GM12878 (cell line): ENCODE results near the gene KIDINS220. TPM values are rescaled to one million over a fixed set of nuclear protein-coding genes. Genes with fewer than 3 reads are reported as not detected.
A peak's percentile ranks its signal among the peaks of the same experiment; 100 is the strongest.

Experiments used
- E2F8 ChIP-seq: fragments of 450-650 bp; IDR thresholded peaks from 2 replicates; pipeline ENCODE4 v1.6.1; 2018; ENCODE audit warnings: mild to moderate bottlenecking, low read depth, moderate library complexity; ENCODE audit not compliant: partially characterized antibody
- NKRF ChIP-seq: fragments of 450-650 bp; conservative IDR thresholded peaks from 2 replicates; pipeline ENCODE4 v1.6.1; 2017; ENCODE audit warnings: mild to moderate bottlenecking, moderate library complexity
- PKNOX1 ChIP-seq: fragments of 450-650 bp; IDR thresholded peaks from 2 replicates; pipeline ENCODE4 v1.6.1; 2016; ENCODE audit warnings: mild to moderate bottlenecking
- SIX5 ChIP-seq: IDR thresholded peaks from 2 replicates; pipeline ENCODE4 v1.6.1; 2011; ENCODE audit warnings: mild to moderate bottlenecking, low read depth, low read length, moderate library complexity; ENCODE audit not compliant: severe bottlenecking
- SMAD5 ChIP-seq: IDR thresholded peaks from 2 replicates; pipeline ENCODE4 v1.6.1; 2016; ENCODE audit warnings: antibody characterized with exemption, low read depth
- polyA plus RNA-seq, 11 experiments: library from polyadenylated mRNA; depleted of rRNA in 4 of 11; unstranded in 6 of 11; stranded (reverse) in 5 of 11; fragments of >200 nt; fragmentation: Nextera tagmentation in 4 of 11; fragmentation: Illumina TruSeq in 1 of 11; extraction: Ambion mirVana in 4 of 11; extraction: Trizol in 1 of 11; gene quantifications; 1 replicate in 1 of 11; 2 replicates in 10 of 11; pipeline versions ENCODE4 v1.2.1 to v1.2.3, GENCODE V29; 2011 to 2016; ENCODE audit warnings: inconsistent platforms in 2 of 11, missing spikeins in 2 of 11, low read depth in 1 of 11
- total RNA-seq, 4 experiments: library from RNA; depleted of rRNA in 3 of 4; stranded (reverse); fragments of >200 nt in 3 of 4; fragmentation: Illumina TruSeq in 1 of 4; extraction: Trizol in 1 of 4; gene quantifications; 2 replicates each; pipeline versions ENCODE4 v1.2.1 to v1.2.3, GENCODE V29; 2013 to 2021

KIDINS220 gene
- total and polyA plus RNA-seq, 10 of the 15 experiments (the other 5 are each of a cell fraction or from before 2014, with no cell fraction given) = 6.0 to 31.2 (median 16.0) TPM

- no peak for TF ChIP-seq E2F8
- TF ChIP-seq NKRF = peak; percentile 64
- TF ChIP-seq SMAD5 = peak; percentile 29; the same call in 1 of the 2 replicates
- no peak for TF ChIP-seq SIX5
- peak; percentile 42; the same call in 1 of the 2 replicates for TF ChIP-seq PKNOX1
These were observed at the start of gene KIDINS220 (continued) for GRCh38 chr2:8836971-8837794.
